Activated CD4-positive, alpha-beta T cell treated with anti-CD3 and anti-CD28 coated beads for 36 hours (primary cell): ENCODE measurements around the gene SLC24A4. TPM values are rescaled to one million over a fixed set of nuclear protein-coding genes. Genes with fewer than 3 reads are reported as not detected.

Experiments used
- ATAC-seq: fragments of 200-7000 bp; cut with Tn5 transposase; one replicate; pipeline ENCODE4 v1.10.0; 2021; ENCODE audit warnings: mild to moderate bottlenecking, moderate library complexity
- CTCF ChIA-PET: fragments of 350-600 bp; sonication (Branson Sonifier 250); formaldehyde crosslinking; loops from one replicate; lab custom pipeline; 2021; ENCODE audit warnings: antibody characterized with exemption; lab: Charles Lee
- POLR2A ChIA-PET: fragments of 350-600 bp; sonication (Branson Sonifier 250); formaldehyde crosslinking; loops from one replicate; lab custom pipeline; 2021; ENCODE audit warnings: antibody characterized with exemption, inconsistent platforms; lab: Charles Lee
- DNase-seq: peaks from one replicate; pipeline ENCODE4 v3.0.0-alpha.2; 2020
- H3K27ac Mint-ChIP-seq: one replicate; pipeline ENCODE4 v1.8.0; 2021; ENCODE audit warnings: mixed read lengths
- H3K27me3 Mint-ChIP-seq: one replicate; pipeline ENCODE4 v1.8.0; 2021; ENCODE audit warnings: mixed read lengths
- H3K36me3 Mint-ChIP-seq: one replicate; pipeline ENCODE4 v1.8.0; 2021; ENCODE audit warnings: low read depth, mixed read lengths
- H3K4me1 Mint-ChIP-seq: one replicate; pipeline ENCODE4 v1.8.0; 2021; ENCODE audit warnings: mixed read lengths
- H3K4me3 Mint-ChIP-seq: one replicate; pipeline ENCODE4 v1.8.0; 2021; ENCODE audit warnings: mild to moderate bottlenecking, moderate library complexity, mixed read lengths
- H3K9me3 Mint-ChIP-seq: one replicate; pipeline ENCODE4 v1.8.0; 2021; ENCODE audit warnings: low read depth, mixed read lengths
- intact Hi-C, 2 experiments: fragments of 100-400 bp; cut with DNase I in 1 of 2; cut with micrococcal nuclease in 1 of 2; formaldehyde crosslinking; loops; one replicate each; pipeline versions ENCODE4 v1.14.2 to v1.15.1; 2022 to 2024; cut with DNase I, micrococcal nuclease
- total RNA-seq, 2 experiments: library from RNA; stranded (reverse); gene quantifications; one replicate each; pipeline ENCODE4 v1.2.3, GENCODE V29; 2021

Gene SLC24A4
- total RNA-seq, 2 experiments from 2014 or later = not detected

GRCh38 chr14:92513204-92513965 is 190.4 kb downstream of the SLC24A4 start, which contains the start of gene RIN3:
Gene RIN3, plus strand, starts transcription at chr14:92513781. Its CDS starts 152 bp downstream, at chr14:92513933.
- POLR2A ChIA-PET = no interaction called here
- Mint-ChIP-seq H3K27ac (peak within 1 kb of the TSS; percentile 42), H3K4me1 (peaks cover 27% of the 10 kb centered on the region), H3K36me3 (no peaks in the 10 kb centered on the region), H3K9me3 (no peaks in the 10 kb centered on the region), H3K27me3 (peaks cover 2% of the 10 kb centered on the region), H3K4me3 (peak within 1 kb of the TSS; percentile 66)
- CTCF ChIA-PET = interaction anchor here (0.8 kb wide), 1 partner anchor 588 kb away, joined by 3 read pairs; no protein-coding TSS in a partner anchor
- intact Hi-C loops = no loop called here
- peak; percentile 67 for ATAC-seq
- DNase-seq = peak; percentile 63

GRCh38 chr14:92513966-92514843 is 191.2 kb downstream of the SLC24A4 start:
- ChIA-PET CTCF (interaction anchor here (0.7 kb wide), 1 partner anchor 173 kb away, joined by 4 read pairs; no protein-coding TSS in a partner anchor), POLR2A (no interaction called here)
- intact Hi-C loops = no loop called here
- H3K9me3 Mint-ChIP-seq = no peaks in the 10 kb centered on the region
- H3K4me1 Mint-ChIP-seq = peaks cover 32% of the 10 kb centered on the region
- H3K36me3 Mint-ChIP-seq = no peaks in the 10 kb centered on the region
- ATAC-seq (peak; percentile 50), DNase-seq (peak; percentile 60)
- peak overlapping the region; percentile 19 for H3K27ac Mint-ChIP-seq
- peak overlapping the region; percentile 66 for H3K4me3 Mint-ChIP-seq
- peaks cover 2% of the 10 kb centered on the region for H3K27me3 Mint-ChIP-seq

- ATAC-seq (no peak), DNase-seq (no peak)
- Mint-ChIP-seq H3K4me1 (peaks cover 32% of the 10 kb centered on the region), H3K27ac (no peak overlapping the region), H3K9me3 (no peaks in the 10 kb centered on the region), H3K36me3 (no peaks in the 10 kb centered on the region), H3K27me3 (peaks cover 2% of the 10 kb centered on the region), H3K4me3 (peak overlapping the region; percentile 66)
- intact Hi-C loops = no loop called here
- ChIA-PET CTCF (interaction anchor here (0.7 kb wide), 1 partner anchor 172 kb away, joined by 4 read pairs; no protein-coding TSS in a partner anchor), POLR2A (interaction anchor here (1.2 kb wide), 1 partner anchor 9 kb away, joined by 4 read pairs; no protein-coding TSS in a partner anchor)
Observed at GRCh38 chr14:92514844-92515514, 192.0 kb downstream of the SLC24A4 start.

- Mint-ChIP-seq H3K9me3 (no peaks in the 10 kb centered on the region), H3K4me3 (no peak overlapping the region), H3K36me3 (no peaks in the 10 kb centered on the region), H3K27ac (no peak overlapping the region), H3K4me1 (peaks cover 32% of the 10 kb centered on the region), H3K27me3 (peaks cover 2% of the 10 kb centered on the region)
- ATAC-seq (no peak), DNase-seq (no peak)
- intact Hi-C loops = no loop called here
- POLR2A ChIA-PET = interaction anchor here (1.2 kb wide), 1 partner anchor 9 kb away, joined by 4 read pairs; no protein-coding TSS in a partner anchor
- CTCF ChIA-PET = interaction anchor here (1.0 kb wide), 1 partner anchor 9 kb away, joined by 3 read pairs; no protein-coding TSS in a partner anchor
Observed at GRCh38 chr14:92515546-92516343, 192.8 kb downstream of the SLC24A4 start.

DNA sequence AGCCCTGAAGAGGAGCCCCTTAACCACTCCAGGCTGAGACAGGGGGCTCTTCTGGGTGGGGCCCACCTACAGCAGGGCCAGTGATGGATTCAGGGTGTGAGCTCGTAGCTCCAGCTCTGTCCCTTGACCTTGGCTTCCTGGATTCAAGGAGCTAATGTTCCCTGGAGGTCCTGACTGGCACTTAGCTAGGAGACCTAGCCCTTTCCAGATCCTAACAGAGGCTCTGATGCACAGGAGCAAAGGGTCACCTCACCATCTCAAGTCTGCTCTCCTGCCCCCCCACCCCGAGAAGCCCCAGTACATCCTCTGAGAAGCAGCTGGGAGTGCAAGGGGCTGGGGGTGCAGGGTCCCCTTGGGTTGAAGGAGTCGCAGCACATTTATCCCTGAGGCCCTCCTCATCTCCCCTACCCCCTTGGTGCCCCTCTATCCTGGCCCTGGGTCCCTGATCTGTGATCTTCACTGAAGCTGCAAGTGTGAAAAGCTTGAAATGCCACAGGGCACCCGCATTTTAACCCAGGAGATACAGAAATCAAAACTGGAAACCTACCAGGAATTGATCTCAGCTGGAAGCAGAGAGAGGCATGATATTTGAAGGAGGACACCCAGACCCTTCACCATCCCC is 193.5 kb downstream of the SLC24A4 start:
- Mint-ChIP-seq H3K36me3 (no peaks in the 10 kb centered on the region), H3K4me1 (peaks cover 32% of the 10 kb centered on the region), H3K27ac (no peak overlapping the region), H3K9me3 (peaks cover 4% of the 10 kb centered on the region), H3K27me3 (peaks cover 2% of the 10 kb centered on the region), H3K4me3 (no peak overlapping the region)
- intact Hi-C loops = no loop called here
- ChIA-PET CTCF (interaction anchor here (0.9 to 1.0 kb wide), 2 partner anchors 8 to 10 kb away, joined by 3 read pairs; no protein-coding TSS in a partner anchor), POLR2A (no interaction called here)
- DNase-seq (no peak), ATAC-seq (no peak)

DNA sequence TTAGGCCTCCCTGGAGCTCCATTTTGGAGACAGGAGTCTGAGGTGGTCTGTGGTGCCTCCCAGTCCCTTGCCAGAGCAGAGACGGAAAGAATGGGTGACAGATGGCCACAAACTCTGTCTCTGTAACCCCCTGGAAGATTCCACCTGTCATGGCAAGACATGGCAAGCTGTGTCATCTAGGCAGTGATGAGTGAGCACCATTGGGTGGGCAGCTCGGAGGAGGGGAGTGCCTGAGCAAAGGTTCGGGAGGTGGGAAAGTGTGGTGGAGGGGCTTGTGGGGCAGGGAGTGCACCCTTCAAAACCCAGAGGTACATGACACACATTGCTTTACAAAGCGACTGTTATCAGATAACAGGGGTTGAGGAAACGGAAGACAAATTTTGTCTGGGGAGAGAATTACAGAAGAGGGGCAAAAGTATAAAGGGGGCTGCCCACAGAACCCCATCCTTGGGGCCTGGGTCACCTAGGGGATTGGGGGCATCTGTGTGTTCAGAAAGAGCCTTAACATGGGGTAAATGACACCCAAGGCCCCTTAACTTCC is 194.1 kb downstream of the SLC24A4 start:
- intact Hi-C loops = no loop called here

GRCh38 chr14:92517761-92518160 is 194.8 kb downstream of the SLC24A4 start:
- Mint-ChIP-seq H3K9me3 (peaks cover 4% of the 10 kb centered on the region), H3K27me3 (no peaks in the 10 kb centered on the region), H3K27ac (peak overlapping the region; percentile 48), H3K36me3 (no peaks in the 10 kb centered on the region), H3K4me3 (no peak overlapping the region), H3K4me1 (peaks cover 30% of the 10 kb centered on the region)
- ChIA-PET CTCF (interaction anchor here (0.9 to 1.1 kb wide), 3 partner anchors 8 to 31 kb away, joined by 3 to 4 read pairs (median 3); no protein-coding TSS in a partner anchor), POLR2A (no interaction called here)
- ATAC-seq (no peak), DNase-seq (no peak)
- intact Hi-C loops = no loop called here

More for the DNA sequence above, 194.1 kb downstream of the SLC24A4 start:
- H3K27ac Mint-ChIP-seq = no peak overlapping the region
- no peaks in the 10 kb centered on the region for H3K36me3 Mint-ChIP-seq
- ChIA-PET POLR2A (no interaction called here), CTCF (interaction anchor here (0.7 to 1.1 kb wide), 5 partner anchors 7 to 31 kb away, joined by 3 to 4 read pairs (median 3); no protein-coding TSS in a partner anchor)
- ATAC-seq (no peak), DNase-seq (peak; percentile 31)
- peaks cover 32% of the 10 kb centered on the region for H3K4me1 Mint-ChIP-seq
- H3K4me3 Mint-ChIP-seq = no peak overlapping the region
- H3K9me3 Mint-ChIP-seq = peaks cover 4% of the 10 kb centered on the region
- H3K27me3 Mint-ChIP-seq = peaks cover 2% of the 10 kb centered on the region

- H3K27ac Mint-ChIP-seq = no peak overlapping the region
- CTCF ChIA-PET = interaction anchor here (1.1 kb wide), 1 partner anchor 90 kb away, joined by 3 read pairs; no protein-coding TSS in a partner anchor
- ATAC-seq (no peak), DNase-seq (no peak)
- intact Hi-C loops = no loop called here
- no peaks in the 10 kb centered on the region for H3K27me3 Mint-ChIP-seq
- POLR2A ChIA-PET = no interaction called here
- peaks cover 4% of the 10 kb centered on the region for H3K9me3 Mint-ChIP-seq
- H3K4me1 Mint-ChIP-seq = peaks cover 30% of the 10 kb centered on the region
- H3K4me3 Mint-ChIP-seq = no peak overlapping the region
- no peaks in the 10 kb centered on the region for H3K36me3 Mint-ChIP-seq
Observed at GRCh38 chr14:92519246-92520101, 196.5 kb downstream of the SLC24A4 start.
